DND-41 (cell line): Measurements from ENCODE around the gene RIPOR3.

ENCODE experiments used
- ATAC-seq: fragments of 200-7000 bp; cut with Tn5 transposase; 3 replicates; pipeline ENCODE4 v1.9.1; 2021; ENCODE audit warnings: low read depth; ENCODE audit not compliant: insufficient read depth
- DNase-seq: peaks from one replicate; pipeline ENCODE4 v3.0.0-alpha.2; 2020
- H2AFZ ChIP-seq: 2 replicates; pipeline ENCODE4 v1.6.0; 2012; ENCODE audit warnings: low read depth, low read length
- H3K27ac ChIP-seq: 2 replicates; pipeline ENCODE4 v1.5.1; 2012; ENCODE audit warnings: low read length, inconsistent platforms
- H3K27me3 ChIP-seq: fragments of 200-600 bp; sonication (generic); 2 replicates; pipeline ENCODE4 v1.6.0; 2012; ENCODE audit warnings: low read length, mild to moderate bottlenecking, inconsistent platforms; ENCODE audit not compliant: insufficient read depth, poor library complexity
- H3K36me3 ChIP-seq: 2 replicates; pipeline ENCODE4 v1.5.1; 2012; ENCODE audit warnings: low read length, inconsistent platforms; ENCODE audit not compliant: insufficient read depth
- H3K4me1 ChIP-seq: 2 replicates; pipeline ENCODE4 v1.5.1; 2012; ENCODE audit warnings: mild to moderate bottlenecking, low read length; ENCODE audit not compliant: insufficient read depth
- H3K4me2 ChIP-seq: 2 replicates; pipeline ENCODE4 v1.6.0; 2012; ENCODE audit warnings: mild to moderate bottlenecking, moderate library complexity, low read length, inconsistent platforms; ENCODE audit not compliant: insufficient read depth
- H3K4me3 ChIP-seq, 2 experiments: fragments of 200-600 bp in 1 of 2; shearing (Covaris generic) in 1 of 2; 2 replicates each; pipeline ENCODE4 v1.5.1; 2012 to 2016; ENCODE audit warnings: inconsistent platforms in 2 of 2, low read length in 2 of 2, mild to moderate bottlenecking in 2 of 2, low read depth in 1 of 2, moderate library complexity in 1 of 2
- H3K79me2 ChIP-seq: 2 replicates; pipeline ENCODE4 v1.6.0; 2012; ENCODE audit warnings: low read length, inconsistent platforms; ENCODE audit not compliant: insufficient read depth
- H3K9ac ChIP-seq: 2 replicates; pipeline ENCODE4 v1.6.0; 2012; ENCODE audit warnings: low read depth, mild to moderate bottlenecking, inconsistent platforms, low read length, moderate library complexity
- H3K9me3 ChIP-seq: 2 replicates; pipeline ENCODE4 v1.5.1; 2012; ENCODE audit warnings: low read length, moderate library complexity, mild to moderate bottlenecking, inconsistent platforms; ENCODE audit not compliant: insufficient read depth, severe bottlenecking
- H4K20me1 ChIP-seq: 2 replicates; pipeline ENCODE4 v1.6.0; 2012; ENCODE audit warnings: low read length; ENCODE audit not compliant: insufficient read depth
- CTCF ChIP-seq: IDR thresholded peaks from 2 replicates; pipeline ENCODE4 v1.5.1; 2012; ENCODE audit warnings: borderline replicate concordance, low read length, moderate library complexity, mild to moderate bottlenecking; ENCODE audit not compliant: poor library complexity, severe bottlenecking; ENCODE audit errors: extremely low read depth
- EZH2 ChIP-seq: IDR thresholded peaks from 3 replicates; pipeline ENCODE4 v1.6.1; 2012; ENCODE audit warnings: borderline replicate concordance, low read depth, mild to moderate bottlenecking, moderate library complexity, low read length, inconsistent platforms; ENCODE audit not compliant: severe bottlenecking

RIPOR3 gene

GRCh38 chr20:50608750-50609104 is 82.6 kb downstream of the RIPOR3 start:
- Histone ChIP-seq H2AFZ (no peak overlapping the region), H3K9me3 (no peaks in the 10 kb centered on the region)
- TF ChIP-seq CTCF (no peak), EZH2 (no peak)

GRCh38 chr20:50607850-50608749 is 83.2 kb downstream of the RIPOR3 start:
- Histone ChIP-seq H3K27ac (no peak overlapping the region), H3K27me3 (no peaks in the 10 kb centered on the region), H3K79me2 (no peaks in the 10 kb centered on the region), H3K4me3 (no peak overlapping the region), H3K9me3 (no peaks in the 10 kb centered on the region), H3K4me2 (no peak overlapping the region), H3K9ac (no peak overlapping the region), H3K36me3 (no peaks in the 10 kb centered on the region), H3K4me1 (no peaks in the 10 kb centered on the region), H4K20me1 (peaks cover 6% of the 10 kb centered on the region), H2AFZ (no peak overlapping the region)
- ATAC-seq (no peak), DNase-seq (no peak)
- TF ChIP-seq CTCF (no peak), EZH2 (no peak)

More at GRCh38 chr20:50608750-50609104, 82.6 kb downstream of the RIPOR3 start:
- no peaks in the 10 kb centered on the region for H3K79me2 ChIP-seq
- no peak for ATAC-seq
- no peaks in the 10 kb centered on the region for H3K36me3 ChIP-seq
- H3K4me3 ChIP-seq = no peak overlapping the region
- DNase-seq = no peak
- H3K9ac ChIP-seq = no peak overlapping the region
- no peak overlapping the region for H3K4me2 ChIP-seq
- H4K20me1 ChIP-seq = peaks cover 6% of the 10 kb centered on the region
- H3K27me3 ChIP-seq = no peaks in the 10 kb centered on the region
- H3K4me1 ChIP-seq = no peaks in the 10 kb centered on the region
- no peak overlapping the region for H3K27ac ChIP-seq

- Histone ChIP-seq H3K36me3 (no peaks in the 10 kb centered on the region), H2AFZ (no peak overlapping the region), H3K4me2 (no peak overlapping the region), H3K4me3 (no peak overlapping the region), H3K27ac (no peak overlapping the region), H3K79me2 (no peaks in the 10 kb centered on the region), H3K27me3 (no peaks in the 10 kb centered on the region), H3K4me1 (no peaks in the 10 kb centered on the region), H4K20me1 (peaks cover 6% of the 10 kb centered on the region), H3K9ac (no peak overlapping the region), H3K9me3 (no peaks in the 10 kb centered on the region)
- DNase-seq (no peak), ATAC-seq (no peak)
- TF ChIP-seq EZH2 (no peak), CTCF (no peak)
These were observed 83.9 kb downstream of the RIPOR3 start for GRCh38 chr20:50607436-50607835.
